NCI-H2081 (cell line): ENCODE measurements around the gene MED29.

Source experiments
- DNase-seq, 2 experiments: peaks; one replicate each; lab custom pipeline; 2025; lab: John Stamatoyannopoulos, UW

The MED29 gene

GRCh38 chr19:39430675-39431593 lies 39.8 kb downstream of the MED29 start:
- DNase-seq: no peak

DNA sequence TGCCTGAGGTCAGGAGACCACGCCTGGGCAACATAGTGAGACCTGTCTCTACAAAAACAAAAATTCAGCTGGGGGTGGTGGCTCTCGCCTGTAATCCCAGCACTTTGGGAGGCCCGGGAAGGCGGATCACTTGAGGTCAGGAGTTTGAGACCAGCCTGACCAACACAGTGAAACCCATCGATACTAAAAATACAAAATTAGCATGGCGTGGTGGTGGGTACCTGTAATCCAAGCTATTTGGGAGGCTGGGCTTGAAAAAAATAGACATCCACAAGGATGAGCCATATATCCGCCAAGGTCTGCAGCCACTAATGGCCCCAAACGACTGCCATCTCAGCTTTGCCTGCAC lies 41.5 kb downstream of the MED29 start:
- DNase-seq: no peak

DNA sequence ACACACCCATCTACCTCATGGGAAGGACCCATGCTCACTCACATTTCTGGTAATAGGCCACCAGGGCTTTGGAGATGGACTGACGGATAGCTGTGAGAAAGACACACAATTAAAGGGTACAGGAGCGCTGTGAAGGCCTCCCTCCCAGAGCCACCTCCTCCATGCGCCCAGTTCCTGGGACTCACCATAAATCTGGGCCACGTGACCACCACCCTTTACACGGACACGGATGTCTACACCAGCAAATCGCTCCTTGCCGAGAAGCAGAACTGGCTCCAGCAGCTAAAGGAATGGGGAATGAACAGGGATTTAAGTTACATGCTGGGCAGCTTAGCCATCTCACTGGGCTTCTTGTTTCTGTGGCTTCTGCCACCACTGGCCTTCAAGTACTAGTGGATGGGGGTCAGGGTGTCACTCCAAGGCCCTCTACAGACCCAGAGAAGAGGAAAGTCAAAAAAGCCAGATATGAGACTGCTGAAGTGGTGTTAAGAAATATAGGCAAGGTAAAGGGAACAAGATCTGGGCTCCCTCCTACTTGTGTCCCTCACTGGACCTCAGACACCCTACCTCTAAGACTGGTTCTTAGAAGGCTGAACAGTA lies 42.4 kb downstream of the MED29 start:
- no peak for DNase-seq

DNA sequence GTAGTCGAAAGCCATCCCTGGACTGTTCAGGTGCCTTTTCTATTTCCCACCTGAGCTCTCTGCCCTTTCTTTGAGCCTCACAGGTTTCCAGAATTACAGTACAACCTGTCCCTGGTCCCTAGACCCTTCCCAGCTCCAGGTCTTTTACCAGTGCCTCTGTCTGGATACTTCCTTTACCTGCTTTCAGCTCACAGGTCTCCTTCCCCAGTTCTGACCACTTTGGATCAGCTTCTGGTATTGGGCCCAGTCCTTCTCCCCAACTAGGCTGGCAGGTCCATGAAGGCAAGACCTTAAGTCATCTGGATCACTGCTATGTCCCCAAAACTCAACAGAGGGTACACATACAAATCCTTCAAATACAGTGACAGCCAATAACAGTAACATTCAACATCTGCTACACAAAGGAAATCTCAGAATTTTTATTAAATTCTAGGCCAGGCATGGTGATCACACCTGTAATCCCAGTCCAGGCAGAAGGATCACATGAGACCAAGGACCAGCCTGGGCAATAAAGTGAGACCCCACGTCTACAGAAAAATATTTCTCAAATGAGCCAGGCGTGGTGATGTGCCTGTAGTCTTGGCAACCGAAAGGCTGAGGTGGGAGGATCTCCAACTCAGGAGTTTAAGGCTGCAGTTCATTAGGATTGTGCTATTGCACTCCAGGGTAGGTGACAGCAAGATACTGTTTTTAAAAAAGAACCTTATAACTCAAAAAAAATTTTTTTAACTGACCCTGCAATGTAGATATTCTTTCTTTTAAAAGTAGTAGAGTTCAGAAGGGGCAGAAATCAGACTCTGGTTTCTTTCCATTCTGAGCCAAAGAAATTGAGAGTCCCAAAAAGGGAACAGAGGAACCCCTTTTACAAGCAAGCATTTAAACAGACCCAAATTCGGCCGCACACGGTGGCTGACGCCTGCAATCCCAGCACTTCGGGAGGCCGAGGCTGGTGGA lies 43.2 kb downstream of the MED29 start:
- no peak for DNase-seq

DNA sequence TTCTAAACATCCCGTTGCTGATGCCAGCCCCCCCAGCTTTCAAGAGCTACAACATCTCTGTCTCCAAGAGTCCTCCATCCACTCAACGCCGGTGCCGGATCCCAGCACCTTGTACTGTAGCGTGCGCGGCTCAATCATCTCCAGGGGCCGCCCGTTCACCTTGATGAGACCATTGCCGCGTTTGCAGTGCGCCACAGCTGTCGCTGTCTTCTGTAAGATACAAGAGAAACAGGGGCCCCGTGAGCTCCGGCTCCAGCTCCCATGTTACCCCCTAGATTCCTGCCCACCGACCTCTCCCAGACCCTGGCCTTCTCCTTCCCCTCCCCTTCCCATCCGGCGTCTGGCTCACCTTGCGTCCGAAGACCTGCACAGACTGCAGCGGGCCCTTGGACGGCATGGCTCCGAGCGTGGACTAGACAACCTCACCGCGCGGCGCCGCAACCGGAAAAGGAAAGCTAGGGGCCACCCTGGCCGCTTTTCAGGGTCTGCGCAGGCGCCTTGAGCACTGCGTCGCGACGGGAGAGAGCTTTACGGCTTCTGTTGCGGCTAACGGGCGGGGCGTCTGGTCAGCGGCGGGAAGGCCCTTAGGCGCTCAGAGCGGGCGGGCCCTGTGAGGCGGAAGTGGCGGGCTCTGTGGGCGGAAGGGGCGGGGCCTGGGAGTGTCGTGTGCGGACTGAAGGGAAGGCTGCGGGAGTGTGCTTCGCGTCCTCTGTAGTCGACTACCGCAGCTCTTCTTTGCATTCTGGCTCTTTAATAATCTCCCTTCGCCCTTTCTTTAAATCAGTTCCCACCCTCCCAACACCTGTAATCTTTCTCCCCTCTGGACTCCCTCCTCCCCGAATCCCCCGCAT lies 44.5 kb downstream of the MED29 start, which contains the start of gene RPS16:
Gene RPS16, minus strand, starts transcription at position 451 of the 851 bp plus-strand sequence. Its CDS starts 54 bp downstream, at position 397.
- peak; percentile 98 for DNase-seq

DNA sequence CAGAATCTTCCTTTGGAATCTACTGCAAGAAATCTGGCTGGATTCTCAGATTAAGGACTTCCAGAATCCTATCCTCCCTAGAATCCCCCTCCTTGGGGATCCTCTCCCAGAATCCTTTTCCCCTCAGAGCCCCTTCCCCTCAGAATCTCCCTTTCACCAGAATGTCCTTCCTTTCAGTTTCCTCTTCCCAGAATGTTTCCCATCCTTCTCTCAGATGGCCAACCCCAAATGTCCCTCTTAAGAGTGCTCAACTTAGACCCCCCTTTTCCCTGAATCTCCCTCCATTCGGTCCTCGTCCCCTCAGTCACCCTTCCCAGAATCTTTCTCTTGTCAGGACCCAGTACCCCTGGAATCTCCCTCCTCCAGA lies 45.2 kb downstream of the MED29 start:
- no peak for DNase-seq

DNA sequence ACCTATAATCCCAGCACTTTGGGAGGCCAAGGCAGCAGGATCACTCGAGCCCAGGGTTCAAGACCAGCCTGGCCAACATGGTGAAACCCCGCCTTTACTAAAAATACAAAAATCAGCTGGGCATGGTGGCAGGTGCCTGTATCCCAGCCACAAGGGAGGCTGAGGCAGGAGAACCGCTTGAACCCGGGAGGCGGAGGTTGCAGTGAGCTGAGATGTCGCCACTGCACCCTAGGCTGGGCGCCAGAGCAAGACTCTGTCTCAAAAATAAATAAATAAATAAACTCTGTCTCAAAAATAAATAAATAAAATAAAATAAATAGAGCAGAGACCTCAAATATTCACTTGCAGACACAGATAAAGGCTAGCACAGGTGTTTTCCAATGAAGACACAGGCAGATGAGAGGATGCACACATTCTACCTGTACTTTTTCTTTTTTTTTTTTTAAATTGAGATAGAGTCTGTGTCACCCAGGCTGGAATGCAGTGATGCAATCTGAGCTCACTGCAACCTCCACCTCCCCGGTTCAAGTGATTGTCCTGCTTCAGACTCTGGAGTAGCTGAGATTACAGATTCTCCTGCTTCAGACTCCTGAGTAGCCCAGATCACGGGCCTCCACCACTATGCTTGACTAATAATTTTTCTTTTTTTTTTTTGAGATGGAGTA lies 47.2 kb downstream of the MED29 start:
- DNase-seq: no peak

DNA sequence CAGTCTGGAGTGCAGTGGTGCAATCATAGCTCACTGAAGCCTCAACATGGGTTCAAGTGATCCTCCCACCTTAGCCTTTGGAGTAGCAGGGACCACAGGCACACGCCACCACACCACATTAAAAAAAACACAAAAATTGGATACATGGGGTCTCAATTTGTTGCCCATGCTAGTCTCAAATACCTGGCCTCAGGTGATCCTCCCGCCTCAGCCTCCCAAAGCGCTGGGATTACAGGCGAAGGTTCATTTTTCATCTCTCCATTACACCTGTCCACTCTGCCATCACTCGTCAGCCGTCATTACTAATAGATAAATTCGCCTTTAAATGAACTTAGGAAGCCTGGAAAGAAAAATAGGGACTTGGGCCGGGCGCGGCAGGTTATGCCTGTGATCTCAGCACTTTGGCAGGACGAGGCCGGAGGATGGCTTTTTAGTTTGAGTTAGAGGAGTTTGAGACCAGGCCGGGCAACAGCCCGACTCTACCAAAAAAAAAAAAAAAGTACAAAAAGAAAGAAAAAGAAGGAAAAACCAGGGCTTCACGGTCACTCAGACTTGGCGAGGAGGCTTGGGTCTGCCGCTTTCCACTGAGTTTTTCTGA lies 53.5 kb downstream of the MED29 start:
- DNase-seq: no peak

GRCh38 chr19:39445196-39446111 lies 54.3 kb downstream of the MED29 start, which contains the start of gene SUPT5H:
Gene SUPT5H (plus strand): TSS chr19:39445582. CDS start chr19:39445891, 309 bp downstream.
- peak; percentile 97 to 98 for DNase-seq

DNA sequence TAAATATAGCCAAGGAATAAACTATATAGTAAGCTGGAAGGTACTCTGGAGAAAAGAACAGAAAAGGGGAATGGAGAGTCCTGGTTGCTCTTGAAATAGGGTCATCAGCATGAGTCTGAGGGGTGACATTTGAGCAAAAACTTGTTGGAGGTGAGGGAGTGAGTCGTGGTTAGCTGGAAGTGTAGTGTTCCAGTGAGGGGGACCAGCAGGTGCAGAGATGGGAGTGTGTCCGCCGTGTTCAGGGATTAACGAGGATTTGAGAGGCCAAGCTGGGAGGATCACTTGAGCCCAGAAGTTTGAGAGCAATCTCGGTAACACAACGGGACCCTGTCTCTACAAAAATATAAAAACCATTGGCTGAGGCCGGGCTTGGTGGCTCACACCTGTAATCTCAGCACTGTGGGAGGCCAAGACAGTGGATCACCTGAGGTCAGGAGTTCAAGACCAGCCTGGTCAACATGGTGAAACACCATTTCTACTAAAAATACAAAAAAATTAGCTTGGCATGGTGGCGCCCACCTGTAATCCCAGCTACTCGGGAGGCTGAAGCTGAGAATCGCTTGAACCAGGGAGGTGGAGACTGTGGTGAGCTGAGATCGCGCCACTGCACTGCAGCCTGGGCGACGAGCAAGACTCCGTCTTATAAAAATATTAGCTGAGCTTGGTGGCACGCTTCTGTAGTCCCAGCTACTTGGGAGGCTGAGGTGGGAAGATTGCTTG lies 55.3 kb downstream of the MED29 start:
- no peak for DNase-seq

DNA sequence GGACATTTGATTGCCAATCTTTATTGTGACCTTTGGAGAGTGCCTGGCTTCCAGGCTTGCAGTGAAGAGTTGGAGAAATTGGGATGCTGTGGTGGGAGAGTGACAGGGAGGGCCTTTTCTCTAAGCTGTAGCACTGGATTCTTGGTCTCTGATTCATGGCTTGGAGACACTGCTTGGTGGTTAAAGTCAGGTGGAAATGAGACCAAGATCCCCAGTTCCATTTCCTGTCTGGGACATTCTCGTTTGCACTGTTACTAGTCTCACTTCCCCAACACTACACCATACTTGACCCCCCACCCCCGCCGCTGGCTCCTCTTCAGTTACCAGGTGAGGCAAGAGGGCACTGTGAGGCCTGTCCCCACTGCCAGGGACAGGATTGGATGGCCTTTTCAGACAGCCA lies 57.1 kb downstream of the MED29 start:
- DNase-seq: no peak

DNA sequence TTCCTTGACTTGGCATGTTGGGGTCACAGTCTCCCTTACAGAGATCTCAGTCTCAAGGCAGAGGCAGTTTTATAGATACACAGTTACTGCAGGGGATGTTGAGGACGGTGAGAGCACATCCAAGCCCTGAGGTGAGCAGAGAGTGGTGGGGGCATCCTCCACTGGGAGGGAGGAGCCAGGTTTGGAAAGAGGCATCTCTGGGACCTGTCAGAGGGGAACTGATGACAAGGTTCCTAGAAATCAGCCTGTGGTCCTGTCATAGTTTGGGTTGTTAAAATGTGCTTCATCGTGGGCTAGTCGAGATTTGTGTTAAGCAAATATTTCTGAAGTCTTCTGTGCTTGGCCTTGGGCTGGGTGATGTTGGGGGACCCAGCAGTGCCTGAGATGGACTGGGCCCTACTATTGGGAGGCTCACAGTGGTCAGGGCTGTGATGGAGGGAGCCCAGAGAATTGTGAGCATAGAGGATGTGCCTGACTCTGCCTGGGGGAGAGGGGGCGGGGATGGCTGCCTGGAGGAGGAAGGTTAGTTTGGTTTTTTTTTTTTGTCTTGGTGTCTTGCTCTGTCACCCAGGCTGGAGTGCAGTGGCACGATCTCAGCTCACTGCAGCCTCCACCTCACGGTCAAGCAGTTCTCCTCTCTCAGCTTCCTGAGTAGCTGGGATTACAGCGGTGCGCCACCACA lies 58.1 kb downstream of the MED29 start:
- DNase-seq: no peak
